ENCODE results near the gene LRRC1. TPM values are rescaled to one million over a fixed set of nuclear protein-coding genes. Genes with fewer than 3 reads are reported as not detected.

Gene LRRC1
- total RNA-seq, 1 experiment from 2014 or later, result 10.3 TPM

DNA sequence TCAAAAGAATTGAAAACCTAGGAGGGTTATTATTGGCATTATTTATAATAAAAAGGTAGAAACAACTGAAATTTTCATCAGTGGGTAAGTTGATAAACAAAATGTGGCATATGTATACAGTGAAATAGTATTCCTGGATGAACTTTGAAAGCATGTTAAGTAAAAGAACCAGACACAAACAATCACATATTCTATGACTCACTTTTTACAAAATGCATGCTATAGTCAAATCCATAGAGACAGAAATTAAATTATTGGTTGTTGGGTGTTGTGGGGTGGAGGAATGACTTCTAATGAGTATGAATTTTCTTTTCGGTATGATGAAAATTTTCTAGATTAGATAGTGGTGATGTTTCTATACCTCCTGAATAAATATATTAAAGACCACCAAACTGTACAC, 94.6 kb downstream of the LRRC1 start:
- Mint-ChIP-seq H3K9me3 (no peaks in the 10 kb centered on the region), H3K36me3 (ENCODE audit: insufficient read depth in 1 of 3, low read depth in 3 of 3) (no peaks in the 10 kb centered on the region), H3K4me3 (no peak overlapping the region), H3K4me1 (peaks cover 44 to 49% of the 10 kb centered on the region in 2 experiments), H3K27ac (0 out of 7 replicates have a peak overlapping the region, but pooled peaks of 1 of the 3 experiments have one; percentile 13), H3K27me3 (ENCODE audit: low read depth) (no peaks in the 10 kb centered on the region)
- no peak overlapping the region for H3K4ac ChIP-seq (ENCODE audit: low read depth, low read length)
- no peaks in the 10 kb centered on the region for H3K27me3 ChIP-seq (ENCODE audit: insufficient read depth, low read length)
- no peaks in the 10 kb centered on the region for H3K23me2 ChIP-seq (ENCODE audit: insufficient read length, low read depth, low read length, poor library complexity, severe bottlenecking)
- no peak overlapping the region for H2BK15ac ChIP-seq (ENCODE audit: low read depth, low read length)
- no peak overlapping the region for H3K23ac ChIP-seq (ENCODE audit: insufficient read length, low read depth, low read length)
- WGBS (ENCODE audit: extremely low coverage, insufficient read length, low lambda C conversion rate), result 100% methylated on average over 1 of the region's 1 CpG
- H4K5ac ChIP-seq (ENCODE audit: insufficient read length, low read depth, low read length), result no peak overlapping the region
- H2BK5ac ChIP-seq (ENCODE audit: insufficient read length, low read length), result no peak overlapping the region
- H3K9me3 ChIP-seq (ENCODE audit: control insufficient read depth, low read depth, low read length), result no peaks in the 10 kb centered on the region
- H2AFZ ChIP-seq (ENCODE audit: low read length), result no peak overlapping the region
- no peak overlapping the region for H3K27ac ChIP-seq (ENCODE audit: insufficient read length, low read depth, low read length)
- H3T11ph ChIP-seq (ENCODE audit: low read length), result no peak overlapping the region
- H2BK120ac ChIP-seq (ENCODE audit: low read depth, low read length, poor library complexity, severe bottlenecking), result no peak overlapping the region
- no peaks in the 10 kb centered on the region for H3K79me1 ChIP-seq (ENCODE audit: insufficient read depth, low read depth, low read length, poor library complexity, severe bottlenecking)
- no peak overlapping the region for H3K9ac ChIP-seq (ENCODE audit: extremely low read depth, insufficient read length, low read length)
- H3K56ac ChIP-seq (ENCODE audit: insufficient read length, low read depth, low read length), result no peak overlapping the region
- no peak for DNase-seq
- no peak overlapping the region for H2AK5ac ChIP-seq (ENCODE audit: insufficient read length, low read length)
- TF ChIP-seq, protein P1, sequence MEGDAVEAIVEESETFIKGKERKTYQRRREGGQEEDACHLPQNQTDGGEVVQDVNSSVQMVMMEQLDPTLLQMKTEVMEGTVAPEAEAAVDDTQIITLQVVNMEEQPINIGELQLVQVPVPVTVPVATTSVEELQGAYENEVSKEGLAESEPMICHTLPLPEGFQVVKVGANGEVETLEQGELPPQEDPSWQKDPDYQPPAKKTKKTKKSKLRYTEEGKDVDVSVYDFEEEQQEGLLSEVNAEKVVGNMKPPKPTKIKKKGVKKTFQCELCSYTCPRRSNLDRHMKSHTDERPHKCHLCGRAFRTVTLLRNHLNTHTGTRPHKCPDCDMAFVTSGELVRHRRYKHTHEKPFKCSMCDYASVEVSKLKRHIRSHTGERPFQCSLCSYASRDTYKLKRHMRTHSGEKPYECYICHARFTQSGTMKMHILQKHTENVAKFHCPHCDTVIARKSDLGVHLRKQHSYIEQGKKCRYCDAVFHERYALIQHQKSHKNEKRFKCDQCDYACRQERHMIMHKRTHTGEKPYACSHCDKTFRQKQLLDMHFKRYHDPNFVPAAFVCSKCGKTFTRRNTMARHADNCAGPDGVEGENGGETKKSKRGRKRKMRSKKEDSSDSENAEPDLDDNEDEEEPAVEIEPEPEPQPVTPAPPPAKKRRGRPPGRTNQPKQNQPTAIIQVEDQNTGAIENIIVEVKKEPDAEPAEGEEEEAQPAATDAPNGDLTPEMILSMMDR (conservative IDR thresholded peaks at IDR 0.05), result no peak
- no peak overlapping the region for H3K14ac ChIP-seq (ENCODE audit: insufficient read depth, low read length)
- no peak overlapping the region for H3K4me2 ChIP-seq (ENCODE audit: insufficient read depth, insufficient read length, low read length)
- no peak overlapping the region for H2BK12ac ChIP-seq (ENCODE audit: insufficient read length, low read depth, low read length)
- H4K8ac ChIP-seq (replicated peaks; ENCODE audit: insufficient read length, low read depth, low read length), result no peak overlapping the region
- no peak overlapping the region for H2BK20ac ChIP-seq (ENCODE audit: low read depth, low read length, poor library complexity, severe bottlenecking)
- peaks cover 7% of the 10 kb centered on the region for H3K4me1 ChIP-seq (ENCODE audit: insufficient read depth, low read length)
- H4K20me1 ChIP-seq (ENCODE audit: control insufficient read depth, insufficient read depth, insufficient read length), result no peaks in the 10 kb centered on the region
- H4K91ac ChIP-seq (ENCODE audit: insufficient read length, low read depth, low read length), result no peak overlapping the region
- H3K79me2 ChIP-seq (ENCODE audit: insufficient read depth, low read length), result no peaks in the 10 kb centered on the region
- no peak overlapping the region for H3K18ac ChIP-seq (ENCODE audit: insufficient read length, low read depth, low read length)

Data from H9 (cell line).